ENCODE measurements around the gene ETS1. TPM values are rescaled to one million over a fixed set of nuclear protein-coding genes. Genes with fewer than 3 reads are reported as not detected.

ETS1 gene
- polyA plus RNA-seq, 1 donor (not counting 4 experiments of a cell fraction or from before 2014, with no cell fraction given): 41.0 TPM

DNA sequence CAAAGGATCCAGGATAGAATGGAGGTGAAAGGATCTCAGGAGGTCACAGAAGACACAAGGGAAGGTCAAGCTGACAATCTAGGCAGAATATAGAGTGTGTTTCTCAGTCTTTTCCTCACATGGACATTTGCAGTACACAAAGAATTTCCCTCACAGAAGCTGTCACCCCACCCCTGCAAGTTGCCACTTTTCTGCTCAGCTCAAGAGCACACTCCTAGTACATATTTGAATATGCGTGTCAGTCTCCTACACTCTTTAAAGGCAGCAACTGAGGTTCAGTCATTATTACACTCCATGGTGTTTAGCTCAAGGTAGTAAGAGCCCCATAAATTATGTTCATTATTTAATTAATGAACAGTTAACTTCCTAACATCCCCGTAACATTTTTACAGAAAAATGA lies 59.1 kb downstream of the ETS1 start:
- H3K79me2 ChIP-seq (ENCODE audit: control insufficient read depth, insufficient read depth, low read length): no peaks in the 10 kb centered on the region
- H3K9me3 ChIP-seq (ENCODE audit: control insufficient read depth, low read depth, low read length): no peaks in the 10 kb centered on the region
- no peaks in the 10 kb centered on the region for H3K36me3 ChIP-seq (ENCODE audit: control insufficient read depth in 2 of 2, extremely low read depth in 1 of 2, insufficient read depth in 2 of 2, low read length in 2 of 2)
- H3K4me1 ChIP-seq (ENCODE audit: control insufficient read depth, extremely low read depth, insufficient read depth, low read length): peaks cover 46% of the 10 kb centered on the region
- H3K27ac ChIP-seq (ENCODE audit: control insufficient read depth, insufficient read depth, low read length): no peak overlapping the region
- FAIRE-seq (no peak), DNase-seq (ENCODE audit: low read depth, low spot score) (no peak)
- no peak for TF ChIP-seq EZH2 (IDR thresholded peaks at IDR 0.05; ENCODE audit: low read length)
- TF ChIP-seq, protein P1, sequence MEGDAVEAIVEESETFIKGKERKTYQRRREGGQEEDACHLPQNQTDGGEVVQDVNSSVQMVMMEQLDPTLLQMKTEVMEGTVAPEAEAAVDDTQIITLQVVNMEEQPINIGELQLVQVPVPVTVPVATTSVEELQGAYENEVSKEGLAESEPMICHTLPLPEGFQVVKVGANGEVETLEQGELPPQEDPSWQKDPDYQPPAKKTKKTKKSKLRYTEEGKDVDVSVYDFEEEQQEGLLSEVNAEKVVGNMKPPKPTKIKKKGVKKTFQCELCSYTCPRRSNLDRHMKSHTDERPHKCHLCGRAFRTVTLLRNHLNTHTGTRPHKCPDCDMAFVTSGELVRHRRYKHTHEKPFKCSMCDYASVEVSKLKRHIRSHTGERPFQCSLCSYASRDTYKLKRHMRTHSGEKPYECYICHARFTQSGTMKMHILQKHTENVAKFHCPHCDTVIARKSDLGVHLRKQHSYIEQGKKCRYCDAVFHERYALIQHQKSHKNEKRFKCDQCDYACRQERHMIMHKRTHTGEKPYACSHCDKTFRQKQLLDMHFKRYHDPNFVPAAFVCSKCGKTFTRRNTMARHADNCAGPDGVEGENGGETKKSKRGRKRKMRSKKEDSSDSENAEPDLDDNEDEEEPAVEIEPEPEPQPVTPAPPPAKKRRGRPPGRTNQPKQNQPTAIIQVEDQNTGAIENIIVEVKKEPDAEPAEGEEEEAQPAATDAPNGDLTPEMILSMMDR (optimal IDR thresholded peaks at IDR 0.05 in 1 of 3, IDR thresholded peaks at IDR 0.05 in 1 of 3, conservative IDR thresholded peaks at IDR 0.05 in 1 of 3; ENCODE audit: extremely low read depth in 1 of 3, insufficient read depth in 2 of 3, low read length in 3 of 3): no peak
- H3K4me2 ChIP-seq (ENCODE audit: control insufficient read depth, extremely low read depth, insufficient read depth, low read depth, low read length): no peak overlapping the region
- dilution Hi-C loops (cut with MboI; ENCODE audit: extremely low pct_ligation_motif_present, low sequenced_read_pairs): no loop called here
- no peak overlapping the region for H2AFZ ChIP-seq (ENCODE audit: control insufficient read depth, low read length)
- no peak overlapping the region for H3K9ac ChIP-seq (ENCODE audit: control insufficient read depth, extremely low read depth, insufficient read depth, low read length)
- H3K9me1 ChIP-seq (ENCODE audit: control insufficient read depth, extremely low read depth, insufficient read depth, low read length): no peaks in the 10 kb centered on the region
- H3K27me3 ChIP-seq (ENCODE audit: control insufficient read depth, extremely low read depth, insufficient read depth, low read length): no peaks in the 10 kb centered on the region
- no peaks in the 10 kb centered on the region for H4K20me1 ChIP-seq (ENCODE audit: control insufficient read depth, extremely low read depth, insufficient read depth, low read length)
- H3K4me3 ChIP-seq (ENCODE audit: control insufficient read depth in 2 of 3, extremely low read depth in 1 of 3, insufficient read depth in 2 of 3, low read depth in 1 of 3, low read length in 3 of 3): no peak overlapping the region

DNA sequence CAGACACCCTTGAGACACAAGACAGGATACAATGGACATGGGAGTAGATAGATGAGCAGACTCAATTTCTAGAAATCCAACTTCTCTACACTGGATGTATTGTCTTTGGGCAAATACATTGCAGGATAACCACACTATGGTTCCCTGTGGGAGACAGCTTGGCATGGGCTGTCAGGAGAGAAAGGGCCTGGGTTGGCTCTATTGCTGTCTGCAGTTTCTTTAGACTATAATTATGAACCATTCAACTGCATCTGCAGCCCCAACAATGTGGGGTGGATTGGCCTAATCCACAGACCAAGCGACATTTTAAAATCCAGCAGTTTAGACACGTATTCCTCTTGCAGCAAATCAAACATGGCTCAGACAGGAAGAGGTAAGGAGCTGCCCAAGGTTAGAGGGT lies 60.3 kb downstream of the ETS1 start:
- Histone ChIP-seq H3K9me3 (ENCODE audit: control insufficient read depth, low read depth, low read length) (no peaks in the 10 kb centered on the region), H3K4me2 (ENCODE audit: control insufficient read depth, extremely low read depth, insufficient read depth, low read depth, low read length) (no peak overlapping the region), H3K4me3 (ENCODE audit: control insufficient read depth in 2 of 3, extremely low read depth in 1 of 3, insufficient read depth in 2 of 3, low read depth in 1 of 3, low read length in 3 of 3) (no peak overlapping the region), H3K36me3 (ENCODE audit: control insufficient read depth in 2 of 2, extremely low read depth in 1 of 2, insufficient read depth in 2 of 2, low read length in 2 of 2) (no peaks in the 10 kb centered on the region), H3K27me3 (ENCODE audit: control insufficient read depth, extremely low read depth, insufficient read depth, low read length) (no peaks in the 10 kb centered on the region), H3K79me2 (ENCODE audit: control insufficient read depth, insufficient read depth, low read length) (no peaks in the 10 kb centered on the region), H3K9ac (ENCODE audit: control insufficient read depth, extremely low read depth, insufficient read depth, low read length) (no peak overlapping the region), H3K27ac (ENCODE audit: control insufficient read depth, insufficient read depth, low read length) (no peak overlapping the region), H3K9me1 (ENCODE audit: control insufficient read depth, extremely low read depth, insufficient read depth, low read length) (no peaks in the 10 kb centered on the region), H3K4me1 (ENCODE audit: control insufficient read depth, extremely low read depth, insufficient read depth, low read length) (peaks cover 48% of the 10 kb centered on the region), H4K20me1 (ENCODE audit: control insufficient read depth, extremely low read depth, insufficient read depth, low read length) (no peaks in the 10 kb centered on the region), H2AFZ (ENCODE audit: control insufficient read depth, low read length) (no peak overlapping the region)
- dilution Hi-C loops (cut with MboI; ENCODE audit: extremely low pct_ligation_motif_present, low sequenced_read_pairs): no loop called here
- DNase-seq (ENCODE audit: low read depth, low spot score): no peak
- TF ChIP-seq EZH2 (IDR thresholded peaks at IDR 0.05; ENCODE audit: low read length): no peak
- FAIRE-seq: no peak

Data from keratinocyte (primary cell).